ENCODE results near the gene CDHR2.

CDHR2 gene, protein sequence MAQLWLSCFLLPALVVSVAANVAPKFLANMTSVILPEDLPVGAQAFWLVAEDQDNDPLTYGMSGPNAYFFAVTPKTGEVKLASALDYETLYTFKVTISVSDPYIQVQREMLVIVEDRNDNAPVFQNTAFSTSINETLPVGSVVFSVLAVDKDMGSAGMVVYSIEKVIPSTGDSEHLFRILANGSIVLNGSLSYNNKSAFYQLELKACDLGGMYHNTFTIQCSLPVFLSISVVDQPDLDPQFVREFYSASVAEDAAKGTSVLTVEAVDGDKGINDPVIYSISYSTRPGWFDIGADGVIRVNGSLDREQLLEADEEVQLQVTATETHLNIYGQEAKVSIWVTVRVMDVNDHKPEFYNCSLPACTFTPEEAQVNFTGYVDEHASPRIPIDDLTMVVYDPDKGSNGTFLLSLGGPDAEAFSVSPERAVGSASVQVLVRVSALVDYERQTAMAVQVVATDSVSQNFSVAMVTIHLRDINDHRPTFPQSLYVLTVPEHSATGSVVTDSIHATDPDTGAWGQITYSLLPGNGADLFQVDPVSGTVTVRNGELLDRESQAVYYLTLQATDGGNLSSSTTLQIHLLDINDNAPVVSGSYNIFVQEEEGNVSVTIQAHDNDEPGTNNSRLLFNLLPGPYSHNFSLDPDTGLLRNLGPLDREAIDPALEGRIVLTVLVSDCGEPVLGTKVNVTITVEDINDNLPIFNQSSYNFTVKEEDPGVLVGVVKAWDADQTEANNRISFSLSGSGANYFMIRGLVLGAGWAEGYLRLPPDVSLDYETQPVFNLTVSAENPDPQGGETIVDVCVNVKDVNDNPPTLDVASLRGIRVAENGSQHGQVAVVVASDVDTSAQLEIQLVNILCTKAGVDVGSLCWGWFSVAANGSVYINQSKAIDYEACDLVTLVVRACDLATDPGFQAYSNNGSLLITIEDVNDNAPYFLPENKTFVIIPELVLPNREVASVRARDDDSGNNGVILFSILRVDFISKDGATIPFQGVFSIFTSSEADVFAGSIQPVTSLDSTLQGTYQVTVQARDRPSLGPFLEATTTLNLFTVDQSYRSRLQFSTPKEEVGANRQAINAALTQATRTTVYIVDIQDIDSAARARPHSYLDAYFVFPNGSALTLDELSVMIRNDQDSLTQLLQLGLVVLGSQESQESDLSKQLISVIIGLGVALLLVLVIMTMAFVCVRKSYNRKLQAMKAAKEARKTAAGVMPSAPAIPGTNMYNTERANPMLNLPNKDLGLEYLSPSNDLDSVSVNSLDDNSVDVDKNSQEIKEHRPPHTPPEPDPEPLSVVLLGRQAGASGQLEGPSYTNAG (N-terminal part only)

DNA sequence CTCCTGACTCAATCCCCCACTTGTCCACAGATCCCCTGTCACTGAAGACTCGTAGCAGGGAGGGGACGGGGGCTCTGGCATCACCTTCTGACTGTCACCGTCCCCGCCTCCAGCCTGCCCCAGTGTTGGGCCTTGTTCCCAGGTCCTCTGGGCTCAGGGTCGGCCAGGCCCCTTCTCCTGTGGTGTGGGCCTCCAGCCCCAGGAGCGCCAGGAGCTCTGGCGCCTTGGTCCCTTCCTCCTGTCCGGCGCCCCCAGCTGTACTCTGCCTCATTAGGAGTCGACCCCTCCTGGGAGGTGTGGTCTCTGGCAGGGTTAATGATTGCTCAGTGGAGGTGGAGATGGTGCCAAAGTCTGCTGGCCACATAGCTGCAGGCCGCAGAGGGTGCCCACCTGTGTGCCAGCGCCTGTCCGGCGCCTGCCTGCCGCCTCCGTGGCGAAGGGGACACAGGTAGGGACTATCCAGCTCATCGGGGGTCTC is at the start of gene CDHR2:
TSS of gene CDHR2 (plus strand) at position 376 of the 478 bp plus-strand sequence. CDS start 16,011 bp downstream, outside the sequence.
- H3K4me3 ChIP-seq (ENCODE audit: low read length): no peak within 1 kb of the TSS
- TF ChIP-seq, protein P1, sequence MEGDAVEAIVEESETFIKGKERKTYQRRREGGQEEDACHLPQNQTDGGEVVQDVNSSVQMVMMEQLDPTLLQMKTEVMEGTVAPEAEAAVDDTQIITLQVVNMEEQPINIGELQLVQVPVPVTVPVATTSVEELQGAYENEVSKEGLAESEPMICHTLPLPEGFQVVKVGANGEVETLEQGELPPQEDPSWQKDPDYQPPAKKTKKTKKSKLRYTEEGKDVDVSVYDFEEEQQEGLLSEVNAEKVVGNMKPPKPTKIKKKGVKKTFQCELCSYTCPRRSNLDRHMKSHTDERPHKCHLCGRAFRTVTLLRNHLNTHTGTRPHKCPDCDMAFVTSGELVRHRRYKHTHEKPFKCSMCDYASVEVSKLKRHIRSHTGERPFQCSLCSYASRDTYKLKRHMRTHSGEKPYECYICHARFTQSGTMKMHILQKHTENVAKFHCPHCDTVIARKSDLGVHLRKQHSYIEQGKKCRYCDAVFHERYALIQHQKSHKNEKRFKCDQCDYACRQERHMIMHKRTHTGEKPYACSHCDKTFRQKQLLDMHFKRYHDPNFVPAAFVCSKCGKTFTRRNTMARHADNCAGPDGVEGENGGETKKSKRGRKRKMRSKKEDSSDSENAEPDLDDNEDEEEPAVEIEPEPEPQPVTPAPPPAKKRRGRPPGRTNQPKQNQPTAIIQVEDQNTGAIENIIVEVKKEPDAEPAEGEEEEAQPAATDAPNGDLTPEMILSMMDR (IDR thresholded peaks at IDR 0.05; ENCODE audit: insufficient read depth, low read depth, low read length, missing control alignments): no peak
- DNase-seq (ENCODE audit: low read depth): no peak

DNA sequence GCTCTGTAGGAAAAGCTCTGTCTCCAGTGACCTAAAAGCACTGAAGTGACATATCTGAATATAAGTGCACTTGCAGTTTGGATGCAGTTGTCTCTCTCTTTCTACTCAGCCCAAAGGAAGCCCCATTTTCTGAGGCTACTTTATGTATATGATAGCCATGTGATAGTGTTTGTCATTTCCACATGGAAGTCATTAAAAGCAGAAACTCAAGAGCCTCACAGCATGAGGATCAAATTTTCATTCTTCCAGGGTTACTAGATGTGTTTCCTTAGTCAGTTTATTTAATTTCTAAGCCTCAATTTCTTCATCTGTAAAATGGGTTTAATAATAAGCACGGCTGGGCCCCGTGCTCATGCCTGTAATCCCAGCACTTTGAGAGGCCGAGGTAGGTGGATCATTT is 48.6 kb upstream of the CDHR2 start:
- no peak overlapping the region for H3K4me3 ChIP-seq (ENCODE audit: low read length)
- TF ChIP-seq, protein P1 (IDR thresholded peaks at IDR 0.05; ENCODE audit: insufficient read depth, low read depth, low read length, missing control alignments): no peak
- DNase-seq (ENCODE audit: low read depth): no peak

DNA sequence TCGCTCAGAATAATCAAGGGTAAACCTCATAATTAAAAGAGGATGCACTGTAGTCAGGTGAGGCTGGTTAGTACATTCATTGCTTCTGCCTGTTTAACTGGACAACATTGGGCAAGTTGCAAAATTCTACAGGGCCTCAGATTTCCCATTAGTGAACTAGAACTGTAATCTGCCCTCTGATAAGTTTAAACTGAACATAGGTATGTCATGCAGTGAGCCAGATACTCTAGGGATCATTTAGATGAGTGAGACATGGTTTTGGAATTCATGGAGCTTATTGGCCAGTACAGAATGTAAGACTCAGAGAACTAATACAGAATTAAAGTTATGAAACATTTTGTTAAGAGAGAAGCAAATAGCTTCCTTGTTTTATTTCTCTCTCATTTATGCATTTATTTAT is 47.8 kb upstream of the CDHR2 start:
- TF ChIP-seq, protein P1 (IDR thresholded peaks at IDR 0.05; ENCODE audit: insufficient read depth, low read depth, low read length, missing control alignments): no peak
- peak; percentile 82 for DNase-seq (ENCODE audit: low read depth)
- no peak overlapping the region for H3K4me3 ChIP-seq (ENCODE audit: low read length)

DNA sequence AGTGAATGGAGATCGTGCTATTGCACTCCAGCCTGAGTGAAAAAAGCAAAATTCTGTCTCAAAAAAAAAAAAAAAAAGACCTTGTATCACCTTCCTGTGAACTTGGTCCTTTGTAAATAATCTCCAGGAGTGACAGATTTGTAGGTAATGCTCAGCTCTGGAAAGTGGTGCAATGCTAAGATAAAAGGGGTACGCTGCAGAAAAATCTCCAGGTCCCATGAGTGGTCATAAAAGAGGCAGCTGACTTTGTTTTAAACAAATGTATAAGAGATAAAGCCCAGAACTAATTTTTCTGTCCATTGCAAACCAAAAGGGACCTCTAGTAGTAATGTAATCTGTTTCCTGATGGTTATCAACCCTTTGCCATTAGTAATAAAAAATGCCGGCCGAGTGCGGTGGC is 45.6 kb upstream of the CDHR2 start:
- no peak overlapping the region for H3K4me3 ChIP-seq (ENCODE audit: low read length)
- no peak for DNase-seq (ENCODE audit: low read depth)
- TF ChIP-seq, protein P1 (IDR thresholded peaks at IDR 0.05; ENCODE audit: insufficient read depth, low read depth, low read length, missing control alignments): no peak

DNA sequence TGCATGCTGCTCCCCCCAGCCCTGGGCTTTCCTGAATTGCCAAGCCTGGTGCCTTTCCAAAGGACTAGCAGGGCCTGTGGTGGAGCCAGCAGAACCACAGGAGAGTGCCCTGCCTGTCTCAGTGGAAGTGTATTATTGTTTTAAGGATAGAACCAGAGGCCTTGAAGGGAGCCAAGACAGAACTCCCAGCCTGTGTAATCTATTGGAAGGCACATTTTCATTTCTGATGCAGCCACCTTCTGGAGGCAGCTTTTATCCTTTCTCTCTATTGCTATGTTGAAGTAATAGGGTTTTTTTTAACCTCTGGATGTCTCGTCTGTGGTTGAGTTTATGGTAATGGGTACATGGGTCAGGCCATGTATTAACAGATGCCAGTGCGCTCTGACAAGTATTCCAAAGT is 41.2 kb upstream of the CDHR2 start:
- TF ChIP-seq, protein P1 (IDR thresholded peaks at IDR 0.05; ENCODE audit: insufficient read depth, low read depth, low read length, missing control alignments): no peak
- no peak for DNase-seq (ENCODE audit: low read depth)
- no peak overlapping the region for H3K4me3 ChIP-seq (ENCODE audit: low read length)

DNA sequence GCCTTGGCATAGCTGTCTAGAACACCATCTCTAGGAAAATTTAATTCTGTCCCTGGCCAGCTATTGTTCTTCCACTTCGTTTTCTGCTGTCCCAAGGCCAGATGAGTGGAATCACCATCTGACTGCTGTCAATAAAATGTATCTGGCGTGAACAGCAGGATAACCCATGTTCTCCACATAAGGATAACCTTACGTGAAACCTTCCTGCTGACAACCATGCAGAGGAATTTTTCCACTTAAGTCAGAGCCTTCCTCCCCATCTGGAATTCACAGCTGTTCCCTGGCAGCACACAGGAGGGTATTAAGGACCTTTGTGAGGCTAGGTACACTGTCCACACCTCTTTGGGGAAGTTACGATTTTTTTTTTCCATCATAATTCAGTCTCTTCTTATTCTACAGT is 40.5 kb upstream of the CDHR2 start:
- DNase-seq (ENCODE audit: low read depth): no peak
- H3K4me3 ChIP-seq (ENCODE audit: low read length): no peak overlapping the region
- TF ChIP-seq, protein P1 (IDR thresholded peaks at IDR 0.05; ENCODE audit: insufficient read depth, low read depth, low read length, missing control alignments): no peak
